ENCODE results near the gene PKP1.

Gene PKP1

GRCh38 chr1:201326710-201327109, 43.4 kb downstream of the PKP1 start:
- no peak for TF ChIP-seq EZH2 (IDR thresholded peaks at IDR 0.05; ENCODE audit: borderline replicate concordance, low read length)
- TF ChIP-seq, protein P1, sequence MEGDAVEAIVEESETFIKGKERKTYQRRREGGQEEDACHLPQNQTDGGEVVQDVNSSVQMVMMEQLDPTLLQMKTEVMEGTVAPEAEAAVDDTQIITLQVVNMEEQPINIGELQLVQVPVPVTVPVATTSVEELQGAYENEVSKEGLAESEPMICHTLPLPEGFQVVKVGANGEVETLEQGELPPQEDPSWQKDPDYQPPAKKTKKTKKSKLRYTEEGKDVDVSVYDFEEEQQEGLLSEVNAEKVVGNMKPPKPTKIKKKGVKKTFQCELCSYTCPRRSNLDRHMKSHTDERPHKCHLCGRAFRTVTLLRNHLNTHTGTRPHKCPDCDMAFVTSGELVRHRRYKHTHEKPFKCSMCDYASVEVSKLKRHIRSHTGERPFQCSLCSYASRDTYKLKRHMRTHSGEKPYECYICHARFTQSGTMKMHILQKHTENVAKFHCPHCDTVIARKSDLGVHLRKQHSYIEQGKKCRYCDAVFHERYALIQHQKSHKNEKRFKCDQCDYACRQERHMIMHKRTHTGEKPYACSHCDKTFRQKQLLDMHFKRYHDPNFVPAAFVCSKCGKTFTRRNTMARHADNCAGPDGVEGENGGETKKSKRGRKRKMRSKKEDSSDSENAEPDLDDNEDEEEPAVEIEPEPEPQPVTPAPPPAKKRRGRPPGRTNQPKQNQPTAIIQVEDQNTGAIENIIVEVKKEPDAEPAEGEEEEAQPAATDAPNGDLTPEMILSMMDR (IDR thresholded peaks at IDR 0.05; ENCODE audit: low read length), result no peak
- no peak overlapping the region for H3K27ac ChIP-seq (ENCODE audit: low read depth, low read length, poor library complexity, severe bottlenecking)
- no peak overlapping the region for H3K4me2 ChIP-seq (ENCODE audit: low read length)
- no peaks in the 10 kb centered on the region for H3K79me2 ChIP-seq (ENCODE audit: insufficient read depth, low read length)
- no peaks in the 10 kb centered on the region for H4K20me1 ChIP-seq (ENCODE audit: insufficient read depth, low read length)
- H3F3A ChIP-seq (ENCODE audit: insufficient read depth, low read length), result no peaks in the 10 kb centered on the region
- H3K9ac ChIP-seq (ENCODE audit: low read length), result no peak overlapping the region
- no peaks in the 10 kb centered on the region for H3K9me3 ChIP-seq (ENCODE audit: low read length)
- H3K9me2 ChIP-seq (ENCODE audit: low read depth, low read length), result no peaks in the 10 kb centered on the region
- H3K36me3 ChIP-seq (ENCODE audit: insufficient read depth, low read length), result no peaks in the 10 kb centered on the region
- no peak overlapping the region for H3K4me3 ChIP-seq (ENCODE audit: low read depth, low read length, poor library complexity, severe bottlenecking)
- no peaks in the 10 kb centered on the region for H3K27me3 ChIP-seq (ENCODE audit: insufficient read depth, low read length)
- no peak overlapping the region for H2AFZ ChIP-seq (ENCODE audit: low read length)
- H3K4me1 ChIP-seq (ENCODE audit: insufficient read depth, low read length, severe bottlenecking), result no peaks in the 10 kb centered on the region

GRCh38 chr1:201327687-201328240, 44.5 kb downstream of the PKP1 start:
- no peaks in the 10 kb centered on the region for H3K79me2 ChIP-seq (ENCODE audit: insufficient read depth, low read length)
- no peaks in the 10 kb centered on the region for H3K36me3 ChIP-seq (ENCODE audit: insufficient read depth, low read length)
- no peak overlapping the region for H2AFZ ChIP-seq (ENCODE audit: low read length)
- H3K4me1 ChIP-seq (ENCODE audit: insufficient read depth, low read length, severe bottlenecking), result no peaks in the 10 kb centered on the region
- no peaks in the 10 kb centered on the region for H3K27me3 ChIP-seq (ENCODE audit: insufficient read depth, low read length)
- TF ChIP-seq, protein P1 (IDR thresholded peaks at IDR 0.05; ENCODE audit: low read length), result no peak
- TF ChIP-seq EZH2 (IDR thresholded peaks at IDR 0.05; ENCODE audit: borderline replicate concordance, low read length), result no peak
- H3K9ac ChIP-seq (ENCODE audit: low read length), result no peak overlapping the region
- H3F3A ChIP-seq (ENCODE audit: insufficient read depth, low read length), result no peaks in the 10 kb centered on the region
- H3K4me3 ChIP-seq (ENCODE audit: low read depth, low read length, poor library complexity, severe bottlenecking), result no peak overlapping the region
- no peak overlapping the region for H3K27ac ChIP-seq (ENCODE audit: low read depth, low read length, poor library complexity, severe bottlenecking)
- H3K4me2 ChIP-seq (ENCODE audit: low read length), result no peak overlapping the region
- H3K9me3 ChIP-seq (ENCODE audit: low read length), result no peaks in the 10 kb centered on the region
- H4K20me1 ChIP-seq (ENCODE audit: insufficient read depth, low read length), result no peaks in the 10 kb centered on the region
- H3K9me2 ChIP-seq (ENCODE audit: low read depth, low read length), result no peaks in the 10 kb centered on the region

DNA sequence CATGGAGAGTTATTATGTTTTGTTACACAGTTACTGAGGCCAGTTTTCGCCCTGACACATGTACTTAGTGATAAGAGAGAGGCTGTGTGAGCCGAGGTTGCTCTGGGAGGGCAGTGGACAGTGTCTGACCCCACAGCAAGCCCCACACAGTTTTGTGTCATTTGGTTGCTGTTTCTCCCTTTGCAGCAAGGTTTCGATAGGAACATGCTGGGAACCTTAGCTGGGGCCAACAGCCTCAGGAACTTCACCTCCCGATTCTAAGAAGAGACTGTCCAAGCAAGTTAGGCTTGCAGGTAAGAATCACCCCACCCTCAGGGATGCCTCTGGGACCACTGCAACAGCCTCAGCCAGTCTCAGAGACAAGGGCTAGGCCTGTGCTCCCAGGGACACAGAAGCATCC, 45.3 kb downstream of the PKP1 start:
- no peaks in the 10 kb centered on the region for H3K36me3 ChIP-seq (ENCODE audit: insufficient read depth, low read length)
- H3K9me2 ChIP-seq (ENCODE audit: low read depth, low read length), result no peaks in the 10 kb centered on the region
- no peak overlapping the region for H3K9ac ChIP-seq (ENCODE audit: low read length)
- H3K9me3 ChIP-seq (ENCODE audit: low read length), result no peaks in the 10 kb centered on the region
- no peaks in the 10 kb centered on the region for H3F3A ChIP-seq (ENCODE audit: insufficient read depth, low read length)
- H4K20me1 ChIP-seq (ENCODE audit: insufficient read depth, low read length), result no peaks in the 10 kb centered on the region
- H3K27ac ChIP-seq (ENCODE audit: low read depth, low read length, poor library complexity, severe bottlenecking), result no peak overlapping the region
- H3K4me2 ChIP-seq (ENCODE audit: low read length), result no peak overlapping the region
- no peaks in the 10 kb centered on the region for H3K27me3 ChIP-seq (ENCODE audit: insufficient read depth, low read length)
- H3K4me3 ChIP-seq (ENCODE audit: low read depth, low read length, poor library complexity, severe bottlenecking), result no peak overlapping the region
- TF ChIP-seq, protein P1 (IDR thresholded peaks at IDR 0.05; ENCODE audit: low read length), result no peak
- no peak for TF ChIP-seq EZH2 (IDR thresholded peaks at IDR 0.05; ENCODE audit: borderline replicate concordance, low read length)
- no peaks in the 10 kb centered on the region for H3K4me1 ChIP-seq (ENCODE audit: insufficient read depth, low read length, severe bottlenecking)
- H2AFZ ChIP-seq (ENCODE audit: low read length), result no peak overlapping the region
- no peaks in the 10 kb centered on the region for H3K79me2 ChIP-seq (ENCODE audit: insufficient read depth, low read length)
